Central memory CD4-positive, alpha-beta T cell (primary cell): ENCODE results near the gene ALX4.

Experiments
- DNase-seq: peaks from one replicate; pipeline ENCODE4 v3.0.0; 2022

ALX4 gene

GRCh38 chr11:44267006-44267749 lies 42.8 kb downstream of the ALX4 start:
- DNase-seq = no peak

- DNase-seq = no peak
Measured at GRCh38 chr11:44266056-44266780, 43.7 kb downstream of the ALX4 start.

- no peak for DNase-seq
Measured at GRCh38 chr11:44264761-44265160, 45.2 kb downstream of the ALX4 start.

- no peak for DNase-seq
Measured at GRCh38 chr11:44264438-44264749, 45.5 kb downstream of the ALX4 start.

GRCh38 chr11:44263738-44264437 lies 46.1 kb downstream of the ALX4 start:
- no peak for DNase-seq

GRCh38 chr11:44261800-44262591 lies 47.9 kb downstream of the ALX4 start:
- DNase-seq = no peak

GRCh38 chr11:44260081-44260480 lies 49.9 kb downstream of the ALX4 start:
- DNase-seq = no peak

- no peak for DNase-seq
Measured at GRCh38 chr11:44258839-44259420, 51.0 kb downstream of the ALX4 start.

GRCh38 chr11:44258190-44258489 lies 51.8 kb downstream of the ALX4 start:
- DNase-seq = no peak

- DNase-seq = no peak
Measured at GRCh38 chr11:44257338-44258189, 52.4 kb downstream of the ALX4 start.

GRCh38 chr11:44256673-44257291 lies 53.2 kb downstream of the ALX4 start:
- no peak for DNase-seq

GRCh38 chr11:44255406-44256071 lies 54.4 kb downstream of the ALX4 start:
- DNase-seq = no peak

GRCh38 chr11:44252999-44253602 lies 56.8 kb downstream of the ALX4 start:
- DNase-seq = no peak

GRCh38 chr11:44250421-44250820 lies 59.5 kb downstream of the ALX4 start:
- DNase-seq = no peak

- no peak for DNase-seq
Measured at GRCh38 chr11:44248109-44248508, 61.8 kb downstream of the ALX4 start.

GRCh38 chr11:44247508-44247907 lies 62.4 kb downstream of the ALX4 start:
- DNase-seq = no peak

- DNase-seq = no peak
Measured at GRCh38 chr11:44246726-44247125, 63.2 kb downstream of the ALX4 start.

GRCh38 chr11:44244639-44245310 lies 65.2 kb downstream of the ALX4 start:
- DNase-seq = no peak

- no peak for DNase-seq
Measured at GRCh38 chr11:44243595-44244343, 66.2 kb downstream of the ALX4 start.
